Measurements from ENCODE around the gene MRAP.
"Not testable (repeated sequence)": the region's sequence is repeated elsewhere in the genome, so short reads cannot be mapped to it uniquely, and the experiment has no call there.

Gene MRAP

DNA sequence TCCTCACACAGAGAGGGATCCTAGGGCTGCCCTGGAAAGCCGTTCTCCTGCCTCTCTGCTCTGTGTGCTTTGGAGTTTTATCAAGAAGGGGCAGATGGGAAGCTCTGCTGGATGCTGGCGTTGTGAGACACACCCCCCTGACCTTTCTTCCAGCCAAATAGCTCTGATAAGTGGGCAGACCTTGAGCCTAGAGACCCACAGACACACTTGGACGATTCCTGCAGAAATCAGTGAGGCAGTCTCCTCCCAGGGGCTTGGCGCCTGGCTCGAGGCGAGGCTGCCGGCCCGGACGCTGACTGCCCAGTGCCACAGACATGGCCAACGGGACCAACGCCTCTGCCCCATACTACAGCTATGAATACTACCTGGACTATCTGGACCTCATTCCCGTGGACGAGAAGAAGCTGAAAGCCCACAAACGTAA lies at the start of gene MRAP:
Gene MRAP (plus strand): TSS at position 198 of the 424 bp plus-strand sequence. CDS start 117 bp downstream, at position 315.
- no peak for DNase-seq

DNA sequence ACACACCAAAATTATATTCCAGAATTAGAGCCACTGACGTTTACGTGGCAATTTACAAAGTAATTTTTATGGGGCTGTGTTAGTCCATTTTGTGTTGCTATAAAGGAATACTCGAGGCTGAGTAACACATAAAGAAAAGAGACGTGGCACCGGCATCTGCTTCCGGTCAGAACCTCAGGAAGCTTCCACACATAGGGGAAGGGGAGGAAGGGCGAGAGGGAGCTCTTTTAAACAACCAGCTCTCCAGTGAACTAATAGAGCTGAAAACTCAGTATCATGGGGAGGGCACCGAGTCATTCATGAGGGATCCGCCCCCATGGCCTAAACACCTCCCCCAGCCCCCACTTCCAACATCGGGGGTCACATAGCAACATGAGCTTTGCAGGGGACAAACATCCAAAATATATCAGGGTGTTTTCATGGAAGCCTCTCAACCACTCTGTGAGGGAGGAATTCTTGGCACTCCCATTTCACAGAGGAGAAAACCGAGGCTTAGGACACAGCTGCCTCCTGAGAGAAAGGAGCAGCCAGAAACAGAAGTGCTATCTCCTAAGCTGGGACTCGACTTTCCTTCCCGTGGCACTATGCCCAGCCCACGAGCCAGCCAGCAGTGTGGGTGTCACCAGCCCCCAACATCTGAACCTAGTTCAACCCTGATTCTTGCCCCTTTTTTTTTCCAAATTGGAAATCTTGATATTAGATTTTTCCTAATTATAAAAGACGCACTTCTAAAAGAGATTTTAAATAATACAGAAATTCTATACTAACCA lies 49.0 kb upstream of the MRAP start:
- no peak for DNase-seq

DNA sequence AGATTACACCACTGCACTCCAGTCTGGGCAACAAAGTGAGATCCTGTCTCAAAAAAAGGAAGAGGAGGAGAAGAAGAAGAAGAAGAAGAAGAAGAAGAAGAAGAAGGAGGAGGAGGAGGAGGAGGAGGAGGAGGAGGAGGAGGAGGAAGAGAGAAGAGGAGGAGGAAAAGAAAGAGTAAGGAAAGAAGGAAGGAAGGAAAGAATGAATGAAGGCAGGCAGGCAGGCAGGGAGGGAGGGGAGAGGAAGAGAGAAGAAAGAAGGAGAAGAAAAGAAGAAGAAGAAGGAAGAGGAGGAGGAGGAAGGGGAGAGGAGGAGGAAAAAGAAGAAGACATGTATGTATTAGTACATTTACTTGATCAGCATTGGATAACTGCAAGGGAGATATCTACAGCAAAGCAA lies 46.5 kb upstream of the MRAP start:
- no peak for DNase-seq

DNA sequence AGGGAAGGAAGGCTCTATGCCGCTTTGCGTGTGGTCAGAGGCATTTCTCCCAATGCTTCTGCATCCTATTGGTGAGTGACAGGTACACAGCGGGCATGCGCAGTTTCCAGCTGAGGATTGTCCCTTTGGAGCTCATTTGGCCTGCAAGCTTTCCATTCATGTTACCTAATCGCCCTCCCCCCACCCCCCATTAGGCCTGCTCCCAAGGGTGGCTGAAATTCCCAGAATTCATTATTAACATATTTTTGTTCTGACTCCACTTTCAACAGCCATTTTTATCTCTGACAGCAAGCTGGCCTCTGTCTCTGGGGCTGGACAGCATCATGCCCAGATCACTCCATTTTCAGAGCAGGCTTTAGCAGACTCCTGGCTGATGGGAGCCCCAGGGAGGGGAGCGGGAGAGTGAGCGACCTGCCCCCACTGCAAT lies 45.4 kb upstream of the MRAP start:
- no peak for DNase-seq

DNA sequence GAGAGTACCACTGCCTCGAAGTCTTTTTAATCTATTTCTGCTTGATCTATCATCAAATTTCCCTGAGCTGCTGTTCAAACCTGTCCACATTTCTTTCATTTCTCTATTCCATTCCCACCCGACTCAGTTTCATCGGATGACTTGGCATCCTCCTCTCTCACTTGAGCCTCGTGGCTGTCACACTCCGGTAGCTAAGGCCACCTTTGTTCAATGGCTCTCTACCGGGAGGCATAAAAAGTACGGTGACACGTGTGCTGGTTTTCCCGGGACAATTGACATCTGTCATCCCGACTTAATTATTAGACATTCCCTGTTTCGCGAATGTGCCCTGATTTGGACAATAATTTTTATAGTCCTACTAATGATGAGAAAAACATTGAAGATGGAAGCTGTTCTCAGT lies 42.4 kb upstream of the MRAP start:
- DNase-seq, result no peak

DNA sequence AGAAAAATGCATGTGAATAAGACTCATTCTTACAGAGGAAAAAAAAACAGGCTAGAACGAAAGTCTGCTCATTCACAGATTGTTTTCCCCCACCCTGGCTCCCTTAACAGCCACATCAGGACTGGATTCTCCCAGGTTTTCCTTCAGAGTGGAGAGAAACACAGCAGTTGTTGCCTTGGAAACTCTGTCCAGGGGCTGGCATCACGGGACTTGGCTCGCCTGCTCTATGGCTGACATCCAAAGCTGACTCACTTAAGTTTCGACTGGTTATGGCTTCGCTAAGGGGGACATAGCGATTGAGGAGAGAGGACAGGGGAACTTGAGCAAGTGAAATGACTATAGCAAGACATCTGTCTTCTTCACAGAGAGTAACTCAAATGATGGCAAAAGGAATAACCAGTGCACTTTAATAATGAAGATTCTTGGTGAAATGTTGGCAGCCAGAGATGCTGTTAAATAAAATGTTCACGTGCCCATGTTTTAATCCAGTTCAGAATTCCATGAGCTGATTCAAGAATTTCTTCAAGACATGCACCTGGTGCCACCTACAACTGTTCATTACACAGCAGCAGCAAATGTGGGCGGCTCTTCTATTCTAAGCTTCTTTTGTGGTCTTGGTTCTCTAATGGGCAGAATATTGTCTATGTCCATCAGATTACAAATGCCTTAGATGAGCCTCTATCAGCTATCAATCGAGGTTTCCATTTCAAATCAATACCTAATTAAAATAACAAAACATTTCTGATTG lies 41.6 kb upstream of the MRAP start:
- DNase-seq, result peak; percentile 67

DNA sequence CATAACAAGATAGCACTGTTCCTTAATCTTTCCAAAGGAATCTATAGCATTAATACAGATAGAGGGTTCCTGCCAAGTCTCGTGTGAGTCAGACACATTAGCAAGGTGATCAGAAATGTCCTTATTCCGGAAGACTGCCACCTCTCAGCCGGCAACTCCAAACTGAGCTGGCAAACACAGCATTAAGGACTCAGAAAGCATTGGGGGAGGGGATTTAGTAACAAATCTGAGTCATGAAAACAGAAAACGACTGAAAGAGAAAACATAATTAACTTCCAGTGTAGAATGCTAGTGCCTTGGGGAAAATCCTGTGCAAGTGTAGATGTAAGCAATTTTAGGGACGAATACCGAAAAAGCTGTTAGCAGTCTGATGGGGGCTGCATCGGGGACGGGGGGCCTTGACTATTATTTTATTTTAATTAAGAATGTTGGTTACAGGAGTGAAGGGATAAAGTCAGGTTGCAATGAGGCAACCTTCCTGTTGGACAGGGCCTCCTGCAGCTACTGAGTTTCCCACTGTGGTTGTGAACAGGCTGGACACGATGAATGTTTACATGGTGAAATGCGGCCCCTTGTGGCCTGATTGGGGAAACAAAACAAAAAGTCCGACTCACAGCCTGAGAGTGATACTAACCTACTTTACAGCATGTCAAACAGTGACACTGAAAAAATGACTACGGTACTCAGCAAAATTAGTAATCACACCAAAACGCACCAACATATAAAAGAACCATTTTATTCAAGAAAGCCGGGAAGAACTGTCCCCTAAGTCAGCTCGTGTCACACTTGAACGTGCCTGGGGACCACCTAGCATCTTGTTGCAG lies 40.5 kb upstream of the MRAP start:
- DNase-seq, result peak; percentile 66

DNA sequence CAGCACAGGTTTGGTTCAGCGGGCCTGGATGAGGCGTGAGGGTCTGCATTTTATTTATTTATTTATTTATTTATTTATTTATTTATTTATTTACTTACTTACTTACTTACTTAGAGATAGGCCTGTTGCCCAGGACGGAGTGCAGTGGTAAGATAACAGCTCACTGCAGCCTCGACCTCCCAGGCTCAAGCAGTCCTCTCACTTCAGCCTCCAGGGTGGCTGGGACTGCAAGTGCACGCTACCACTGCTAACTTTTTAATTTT lies 39.9 kb upstream of the MRAP start:
- DNase-seq, result not testable (repeated sequence)

DNA sequence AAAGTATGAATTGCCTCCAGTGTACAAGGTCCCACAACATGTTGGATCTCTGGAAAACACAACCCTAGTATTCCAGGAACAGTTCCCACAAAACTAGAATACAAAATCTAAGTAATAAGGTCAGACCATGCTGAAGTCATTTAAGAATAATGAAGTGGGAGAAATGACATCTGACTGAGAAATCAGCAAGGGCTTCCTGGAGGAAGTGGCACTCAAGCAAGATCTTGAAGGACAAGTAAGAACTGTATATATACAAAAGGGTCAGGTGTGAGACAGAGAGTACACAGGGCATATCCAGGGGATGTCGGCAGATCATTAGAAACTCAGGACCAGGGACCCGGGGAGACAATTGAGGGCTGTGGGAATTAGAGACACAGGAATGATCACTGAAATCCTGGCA lies 38.5 kb upstream of the MRAP start:
- DNase-seq, result no peak

DNA sequence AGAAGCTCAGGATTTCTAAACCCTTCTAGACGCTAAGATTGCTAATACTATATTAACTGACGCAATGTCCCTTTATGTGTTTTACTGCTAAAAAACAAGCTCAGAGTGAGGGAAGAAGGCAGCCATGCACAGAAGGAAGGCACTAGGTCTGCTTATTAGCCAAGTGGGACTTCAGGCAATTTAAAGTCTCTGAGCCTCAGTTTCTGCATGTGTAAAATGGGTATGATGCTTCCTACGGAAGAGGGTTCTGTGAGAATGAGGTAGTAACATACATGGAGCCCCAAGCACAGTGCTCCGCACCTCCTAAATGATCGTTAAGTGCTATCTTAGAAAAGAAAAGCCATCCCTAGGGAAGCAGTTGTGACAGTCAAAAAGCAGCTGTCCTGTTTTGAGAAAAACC lies 36.7 kb upstream of the MRAP start:
- no peak for DNase-seq

DNA sequence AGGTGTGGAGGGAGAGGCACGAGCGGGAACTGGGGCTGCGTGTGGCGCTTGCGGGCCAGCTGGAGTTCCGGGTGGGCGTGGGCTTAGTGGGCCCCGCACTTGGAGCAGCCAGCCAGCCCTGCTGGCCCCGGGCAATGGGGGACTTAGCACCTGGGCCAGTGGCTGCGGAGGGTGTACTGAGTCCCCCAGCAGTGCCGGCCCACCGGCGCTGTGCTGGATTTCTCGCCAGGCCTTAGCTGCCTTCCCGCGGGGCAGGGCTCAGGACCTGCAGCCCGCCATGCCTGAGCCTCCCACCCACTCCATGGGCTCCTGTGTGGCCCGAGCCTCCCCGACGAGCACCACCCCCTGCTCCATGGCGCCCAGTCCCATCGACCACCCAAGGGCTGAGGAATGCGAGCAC lies 33.3 kb upstream of the MRAP start:
- DNase-seq, result not testable (repeated sequence)

DNA sequence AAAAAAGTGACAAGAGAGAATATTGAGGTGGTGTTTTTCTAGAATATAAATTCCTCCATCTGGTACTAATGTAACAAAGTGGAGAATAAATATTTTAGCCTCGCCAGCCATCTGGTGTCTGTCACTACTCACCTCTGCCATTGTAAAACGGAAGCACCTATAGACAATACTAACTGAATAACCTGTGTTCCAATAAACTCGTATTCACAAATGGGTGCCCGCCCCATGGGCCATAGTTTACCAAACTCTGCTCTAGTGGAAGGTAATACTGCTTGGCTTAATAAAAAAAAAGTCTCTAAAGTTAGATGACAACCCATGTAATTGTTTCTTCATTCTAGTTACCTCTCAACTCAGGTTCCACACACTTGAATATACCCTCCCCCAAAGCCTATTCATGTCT lies 27.9 kb upstream of the MRAP start:
- DNase-seq, result no peak

DNA sequence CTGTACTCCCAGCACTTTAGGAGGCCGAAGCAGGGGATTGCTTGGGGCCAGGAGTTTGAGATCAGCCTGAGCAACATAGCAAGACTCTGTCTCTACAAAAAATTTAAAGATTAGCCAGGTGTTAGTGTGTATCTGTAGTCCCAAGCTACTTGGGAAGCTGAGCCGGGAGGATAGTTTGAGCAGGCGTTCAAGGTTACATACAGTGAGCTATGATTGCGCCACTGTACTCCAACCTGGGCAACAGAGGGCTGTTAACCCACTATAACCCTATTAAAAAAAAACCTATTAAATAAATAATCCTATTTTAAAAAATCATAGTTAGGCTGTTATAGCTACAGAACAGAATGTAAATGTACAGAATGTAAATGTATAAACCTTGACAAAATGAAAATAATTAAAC lies 22.0 kb upstream of the MRAP start:
- DNase-seq, result no peak

DNA sequence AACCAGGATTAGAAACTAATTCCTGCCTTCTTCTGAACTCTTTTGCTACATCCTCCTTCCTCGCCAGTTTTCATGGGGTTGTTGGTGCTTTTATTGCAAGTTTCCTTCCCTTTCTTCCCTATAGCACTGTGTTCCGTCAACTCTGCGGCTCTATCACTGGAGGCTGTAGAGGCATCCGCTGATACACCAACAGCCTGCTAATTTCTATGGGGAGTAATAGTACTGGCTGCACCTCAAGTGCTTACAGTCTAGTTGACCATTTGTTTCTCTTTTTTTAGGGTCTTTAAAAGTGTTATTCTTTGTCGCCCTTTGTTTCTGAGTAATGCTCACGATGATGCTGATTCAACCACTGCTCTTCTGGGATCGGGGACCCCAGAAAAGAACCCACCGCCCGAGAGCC lies 20.6 kb upstream of the MRAP start:
- DNase-seq, result no peak

DNA sequence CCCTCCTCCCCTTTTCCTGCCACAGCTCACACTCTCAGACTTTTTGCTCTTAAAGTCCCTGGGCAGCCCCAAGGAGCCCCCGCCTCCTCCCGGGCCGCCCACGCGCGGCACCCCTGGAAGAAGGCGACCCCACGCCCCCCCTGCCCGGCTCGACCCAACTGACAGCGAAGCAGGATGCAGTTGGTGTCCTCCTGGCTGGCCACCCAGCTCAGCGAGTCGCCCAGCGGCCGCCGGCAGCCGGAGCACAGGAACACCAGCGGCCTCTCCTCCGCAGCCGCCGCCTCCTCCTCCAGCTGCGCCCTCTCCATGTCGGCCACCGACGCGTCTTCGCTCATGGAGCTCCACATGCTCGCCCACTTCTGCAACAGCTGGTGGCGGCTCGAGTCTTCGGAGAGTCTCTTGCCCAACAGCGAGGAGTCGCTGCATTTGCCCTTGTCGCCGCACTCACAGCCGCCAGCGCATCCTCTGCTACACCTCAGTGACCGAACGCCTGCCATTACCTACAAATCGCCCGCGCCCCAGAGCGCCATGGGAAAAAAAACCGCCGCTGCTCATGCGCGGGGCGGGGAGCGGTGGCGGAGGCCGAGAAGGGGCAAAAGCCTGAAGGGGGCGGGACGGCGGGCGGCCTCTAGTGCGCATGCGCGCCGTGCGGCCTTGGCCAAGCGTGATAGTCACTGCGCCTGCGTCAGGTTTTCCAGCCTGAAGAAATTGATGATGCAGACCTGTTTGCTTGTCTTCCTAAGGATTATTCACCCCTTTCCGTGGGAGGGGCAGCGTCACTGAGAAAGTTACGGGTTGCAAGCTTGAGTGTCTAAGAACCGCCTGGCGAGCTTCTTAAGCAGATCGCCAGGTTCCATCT lies 19.9 kb upstream of the MRAP start, which contains the start of gene MIS18A:
Gene MIS18A (minus strand): TSS at position 532 of the 859 bp plus-strand sequence. CDS start 35 bp downstream, at position 497.
- DNase-seq, result peak; percentile 89

DNA sequence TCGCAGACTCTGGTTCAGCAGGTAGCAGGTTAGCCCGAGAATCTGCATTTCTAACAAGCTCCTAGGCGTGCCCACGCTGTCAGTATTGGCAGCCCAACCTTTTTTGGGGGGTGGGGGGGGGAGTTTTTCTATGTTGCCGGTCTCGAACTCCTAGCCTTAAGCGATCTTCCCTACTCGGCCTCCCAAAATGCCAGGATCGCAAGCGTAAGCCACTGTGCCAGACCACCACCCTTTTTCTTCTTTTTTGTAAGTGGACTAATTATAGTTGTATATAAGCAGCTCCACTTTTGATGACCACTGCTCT lies 19.3 kb upstream of the MRAP start:
- DNase-seq, result no peak

DNA sequence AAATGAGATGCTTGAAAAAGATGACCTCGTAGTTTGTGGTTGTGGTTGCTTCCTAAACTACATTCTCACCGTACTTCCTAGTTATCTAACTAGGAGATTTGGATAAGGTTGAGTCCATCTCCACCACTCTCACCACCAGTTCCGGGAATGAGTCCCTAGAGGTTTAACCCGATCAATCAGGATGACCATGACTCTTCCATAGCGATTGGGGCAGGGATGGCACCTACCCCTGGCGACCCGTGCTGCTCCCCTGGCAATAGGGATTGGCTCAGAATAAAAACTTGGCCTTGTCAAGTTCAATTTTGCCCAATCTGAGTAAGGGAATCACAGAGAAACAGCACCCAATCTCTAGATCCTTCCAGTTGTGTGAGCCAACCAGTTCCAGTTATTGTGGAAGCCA lies 17.1 kb upstream of the MRAP start:
- no peak for DNase-seq

DNA sequence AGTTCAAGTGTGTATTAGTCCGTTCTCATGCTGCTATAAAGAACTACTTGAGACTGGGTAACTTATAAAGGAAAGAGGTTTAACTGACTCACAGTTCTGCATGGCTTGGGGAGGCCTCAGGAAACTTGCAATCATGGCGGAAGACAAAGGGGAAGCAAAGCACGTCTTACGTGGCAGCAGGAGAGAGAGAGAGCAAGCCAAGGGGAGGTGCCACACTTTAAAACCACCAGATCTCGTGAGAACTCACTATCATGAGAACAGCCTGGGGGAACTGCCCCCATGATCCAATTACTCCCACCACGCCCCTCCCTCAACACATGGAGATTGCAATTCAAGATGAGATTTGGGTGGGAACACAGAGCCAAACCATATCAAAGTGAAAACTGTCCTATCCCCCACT lies 15.7 kb upstream of the MRAP start:
- no peak for DNase-seq

DNA sequence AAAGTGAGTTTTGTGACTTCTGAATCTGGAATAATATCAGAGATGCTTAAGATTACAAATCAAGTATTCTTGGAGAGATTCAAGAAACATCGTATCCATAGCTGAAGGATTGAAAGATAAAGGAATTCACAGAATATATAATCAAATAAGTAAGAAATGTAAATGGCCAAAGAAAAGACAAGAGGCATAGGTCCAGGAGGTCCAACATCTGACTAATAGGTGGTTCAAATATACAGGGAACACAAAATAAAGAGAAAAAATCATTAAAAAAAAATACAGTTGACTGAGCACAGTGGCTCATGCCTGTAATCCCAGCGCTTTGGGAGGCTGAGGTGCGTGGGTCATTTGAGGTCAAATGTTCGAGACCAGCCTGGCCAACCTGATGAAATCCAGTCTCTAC lies 13.2 kb upstream of the MRAP start:
- no peak for DNase-seq

DNA sequence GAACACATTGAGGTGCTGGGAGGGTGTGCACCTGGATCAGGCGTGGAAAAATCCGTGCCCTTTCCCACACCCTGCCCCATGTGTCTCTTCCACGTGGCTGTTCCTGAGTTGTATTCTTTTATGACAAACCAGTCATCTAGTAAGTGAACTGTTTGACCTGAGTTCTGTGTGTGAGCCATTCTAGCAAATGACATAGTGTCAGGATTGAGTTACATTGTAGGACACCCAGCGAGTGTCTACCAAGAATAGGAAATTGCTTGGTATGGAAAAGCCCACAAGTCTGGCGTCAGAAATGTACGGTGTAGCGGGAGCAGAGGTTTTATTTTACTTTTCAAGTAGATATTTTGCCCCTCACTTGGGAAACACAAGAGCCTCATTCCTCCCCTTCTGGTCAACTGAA lies 1.2 kb upstream of the MRAP start:
- DNase-seq, result no peak

DNA sequence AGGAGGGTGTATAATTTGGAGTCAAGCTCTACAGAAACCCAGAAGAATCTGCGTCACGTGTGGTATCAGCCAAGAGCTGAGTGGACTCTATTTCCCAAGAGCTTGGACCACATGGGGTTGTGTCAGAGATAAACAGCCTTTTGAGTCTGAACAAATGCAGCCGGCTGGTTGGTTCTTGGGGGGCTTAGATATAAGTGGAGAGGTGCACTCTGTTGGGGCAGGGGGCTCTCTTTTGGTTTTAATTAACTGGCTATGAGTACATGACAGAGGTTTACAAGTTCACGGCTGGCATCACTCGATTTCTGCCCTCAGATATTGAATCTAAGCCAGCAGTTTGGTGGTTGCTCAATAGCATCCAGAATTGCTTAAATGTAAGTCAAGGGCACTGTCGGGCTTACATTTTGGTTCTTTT lies 501 bp upstream of the MRAP start:
- no peak for DNase-seq

DNA sequence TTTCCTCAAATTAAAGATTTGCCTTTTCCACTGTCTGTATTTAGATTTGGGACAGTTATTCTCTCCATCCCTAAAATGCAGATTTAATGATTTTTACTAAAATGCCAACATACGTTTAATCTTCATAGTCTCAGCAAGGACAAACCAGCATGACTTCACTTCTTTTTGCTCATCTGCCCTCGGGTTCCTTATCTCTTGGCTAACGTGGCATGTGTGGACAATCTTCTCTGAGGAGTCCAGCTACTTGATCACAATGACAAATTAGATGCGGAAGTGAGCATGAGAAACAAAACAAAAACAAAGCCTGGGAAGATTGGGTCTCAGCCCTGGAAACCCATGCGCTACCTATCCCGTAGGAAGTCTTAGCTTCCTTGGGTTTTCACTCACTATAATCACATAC lies 1.0 kb downstream of the MRAP start:
- DNase-seq, result no peak

DNA sequence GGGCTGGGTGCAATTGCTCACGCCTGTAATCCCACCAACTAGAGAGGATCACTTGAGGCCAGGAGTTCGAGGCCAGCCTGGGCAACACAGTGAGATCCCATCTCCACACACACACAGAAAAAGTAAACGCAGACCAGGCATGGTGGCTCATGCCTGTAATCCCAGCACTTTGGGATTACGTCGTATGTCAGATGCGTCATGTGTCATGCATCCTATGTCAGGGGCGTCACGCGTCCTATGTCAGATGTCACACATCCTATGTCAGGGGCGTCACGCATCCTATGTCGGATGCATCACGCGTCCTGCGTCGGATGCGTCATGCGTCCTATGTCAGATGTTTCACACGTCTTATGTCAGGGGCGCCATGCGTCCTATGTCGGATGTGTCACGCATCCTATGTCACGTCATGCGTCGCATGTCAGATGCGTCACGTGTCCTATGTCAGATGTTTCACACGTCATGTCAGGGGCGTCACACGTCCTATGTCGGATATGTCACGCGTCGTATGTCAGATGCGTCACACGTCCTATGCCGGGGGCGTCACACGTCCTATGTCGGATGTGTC lies 1.5 kb downstream of the MRAP start:
- DNase-seq, result no peak

All from DMS153 (cell line).